Nephron progenitor cell (in vitro differentiated cells): ENCODE results near the gene CD99L2.
"Not testable (repeated sequence)": the region's sequence is repeated elsewhere in the genome, so short reads cannot be mapped to it uniquely, and the experiment has no call there.

ENCODE experiments used
- DNase-seq: peaks from one replicate; pipeline ENCODE4 v3.0.0; 2021
- H3K27ac Mint-ChIP-seq: 2 replicates; pipeline ENCODE4 v1.8.0; 2021; ENCODE audit warnings: mild to moderate bottlenecking, moderate library complexity, mixed read lengths
- H3K27me3 Mint-ChIP-seq: 2 replicates; pipeline ENCODE4 v1.8.0; 2021; ENCODE audit warnings: mild to moderate bottlenecking, low read depth, mixed read lengths; ENCODE audit not compliant: poor library complexity
- H3K36me3 Mint-ChIP-seq: 2 replicates; pipeline ENCODE4 v1.8.0; 2021; ENCODE audit warnings: low read depth, mixed read lengths
- H3K4me1 Mint-ChIP-seq: 2 replicates; pipeline ENCODE4 v1.8.0; 2021; ENCODE audit warnings: mixed read lengths
- H3K4me3 Mint-ChIP-seq: 2 replicates; pipeline ENCODE4 v1.8.0; 2021; ENCODE audit warnings: mild to moderate bottlenecking, moderate library complexity, mixed read lengths
- H3K9me3 Mint-ChIP-seq: 2 replicates; pipeline ENCODE4 v1.8.0; 2021; ENCODE audit warnings: mild to moderate bottlenecking, moderate library complexity, mixed read lengths
- TF ChIP-seq, protein P1 (sequence below): fragments of 200-600 bp; sonication (generic); IDR thresholded peaks from 2 replicates; pipeline ENCODE4 v1.5.0; 2021; ENCODE audit warnings: antibody characterized with exemption

Gene CD99L2

GRCh38 chrX:150841456-150842197, 56.8 kb downstream of the CD99L2 start:
- H3K27ac Mint-ChIP-seq: no peak overlapping the region
- no peak for DNase-seq
- TF ChIP-seq, protein P1, sequence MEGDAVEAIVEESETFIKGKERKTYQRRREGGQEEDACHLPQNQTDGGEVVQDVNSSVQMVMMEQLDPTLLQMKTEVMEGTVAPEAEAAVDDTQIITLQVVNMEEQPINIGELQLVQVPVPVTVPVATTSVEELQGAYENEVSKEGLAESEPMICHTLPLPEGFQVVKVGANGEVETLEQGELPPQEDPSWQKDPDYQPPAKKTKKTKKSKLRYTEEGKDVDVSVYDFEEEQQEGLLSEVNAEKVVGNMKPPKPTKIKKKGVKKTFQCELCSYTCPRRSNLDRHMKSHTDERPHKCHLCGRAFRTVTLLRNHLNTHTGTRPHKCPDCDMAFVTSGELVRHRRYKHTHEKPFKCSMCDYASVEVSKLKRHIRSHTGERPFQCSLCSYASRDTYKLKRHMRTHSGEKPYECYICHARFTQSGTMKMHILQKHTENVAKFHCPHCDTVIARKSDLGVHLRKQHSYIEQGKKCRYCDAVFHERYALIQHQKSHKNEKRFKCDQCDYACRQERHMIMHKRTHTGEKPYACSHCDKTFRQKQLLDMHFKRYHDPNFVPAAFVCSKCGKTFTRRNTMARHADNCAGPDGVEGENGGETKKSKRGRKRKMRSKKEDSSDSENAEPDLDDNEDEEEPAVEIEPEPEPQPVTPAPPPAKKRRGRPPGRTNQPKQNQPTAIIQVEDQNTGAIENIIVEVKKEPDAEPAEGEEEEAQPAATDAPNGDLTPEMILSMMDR: no peak
- H3K4me3 Mint-ChIP-seq: no peak overlapping the region
- H3K27me3 Mint-ChIP-seq: no peaks in the 10 kb centered on the region
- H3K36me3 Mint-ChIP-seq: no peaks in the 10 kb centered on the region
- H3K9me3 Mint-ChIP-seq: peaks cover 6% of the 10 kb centered on the region
- H3K4me1 Mint-ChIP-seq: peaks cover 35% of the 10 kb centered on the region

GRCh38 chrX:150837845-150838244, 60.6 kb downstream of the CD99L2 start:
- H3K27me3 Mint-ChIP-seq: no peaks in the 10 kb centered on the region
- no peak overlapping the region for H3K4me3 Mint-ChIP-seq
- DNase-seq: no peak
- TF ChIP-seq, protein P1: no peak
- H3K36me3 Mint-ChIP-seq: peaks cover 28% of the 10 kb centered on the region
- H3K4me1 Mint-ChIP-seq: peaks cover 13% of the 10 kb centered on the region
- H3K27ac Mint-ChIP-seq: no peak overlapping the region
- H3K9me3 Mint-ChIP-seq: peaks cover 41% of the 10 kb centered on the region

DNA sequence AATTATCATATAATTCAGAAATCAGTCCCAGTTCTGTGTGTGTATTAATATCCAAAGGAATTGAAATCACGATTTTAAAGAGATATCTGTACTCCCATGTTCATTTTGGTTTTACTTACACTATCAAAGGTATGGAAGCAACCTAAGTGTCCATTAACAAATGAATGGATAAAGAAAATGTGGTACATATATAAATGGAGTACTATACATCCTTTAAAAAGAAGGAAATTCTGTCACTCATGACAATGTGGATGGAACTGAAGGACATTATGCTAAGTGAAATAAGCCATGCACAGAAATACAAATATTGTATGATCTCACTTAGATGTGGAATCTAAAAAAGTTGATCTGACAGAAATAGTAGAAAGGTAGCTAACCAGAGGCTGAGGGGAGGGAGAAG, 63.8 kb downstream of the CD99L2 start:
- DNase-seq: no peak
- Mint-ChIP-seq H3K4me3 (no peak overlapping the region), H3K4me1 (no peaks in the 10 kb centered on the region), H3K27me3 (no peaks in the 10 kb centered on the region), H3K27ac (no peak overlapping the region), H3K36me3 (peaks cover 36% of the 10 kb centered on the region), H3K9me3 (peaks cover 60% of the 10 kb centered on the region)
- TF ChIP-seq, protein P1: no peak

DNA sequence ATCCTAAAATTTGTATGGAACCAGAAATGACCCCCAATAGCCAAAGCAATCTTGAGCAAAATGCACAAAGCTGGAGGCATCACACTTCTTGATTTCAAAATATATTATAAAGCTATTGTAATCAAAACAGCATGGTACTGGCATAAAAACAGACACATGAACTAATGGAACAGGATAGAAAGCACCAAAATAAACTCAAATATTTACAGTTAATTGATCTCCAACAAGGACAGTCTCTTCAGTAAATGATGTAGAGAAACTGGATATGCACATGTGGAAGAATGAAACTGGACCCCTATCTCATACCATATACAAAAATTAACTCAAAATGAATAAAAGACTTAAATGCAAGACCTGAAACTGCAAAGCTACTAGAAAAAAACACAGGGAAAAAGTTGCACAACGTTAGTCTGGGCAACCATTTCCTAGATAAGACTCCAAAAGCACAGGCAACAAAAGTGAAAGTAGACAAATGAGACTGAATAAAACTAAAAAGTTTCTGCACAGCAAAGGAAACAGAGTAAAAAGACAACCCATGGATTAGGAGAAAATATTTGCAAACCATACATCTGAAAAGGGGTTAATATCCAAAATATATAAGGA, 64.9 kb downstream of the CD99L2 start:
- peaks cover 43% of the 10 kb centered on the region for H3K36me3 Mint-ChIP-seq
- no peak for DNase-seq
- no peaks in the 10 kb centered on the region for H3K27me3 Mint-ChIP-seq
- H3K4me1 Mint-ChIP-seq: no peaks in the 10 kb centered on the region
- no peak overlapping the region for H3K4me3 Mint-ChIP-seq
- TF ChIP-seq, protein P1: no peak
- no peak overlapping the region for H3K27ac Mint-ChIP-seq
- H3K9me3 Mint-ChIP-seq: peaks cover 61% of the 10 kb centered on the region

DNA sequence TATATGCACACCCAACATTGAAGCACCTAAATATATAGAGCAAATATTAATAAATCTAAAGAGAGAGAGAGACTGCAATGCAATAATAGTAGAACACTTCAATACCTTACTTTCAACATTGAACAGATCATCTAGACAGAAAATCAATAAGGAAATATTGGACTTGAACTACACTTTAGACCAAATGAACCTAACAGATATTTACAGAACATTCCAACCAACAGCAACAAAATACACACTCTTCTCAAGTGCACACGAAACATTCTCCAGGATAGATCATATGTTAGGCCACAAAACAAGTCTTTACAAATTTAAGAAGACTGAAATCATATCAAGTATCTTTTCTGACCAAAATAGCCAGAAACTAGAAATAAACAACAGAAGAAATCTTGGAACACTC, 66.6 kb downstream of the CD99L2 start:
- no peak for DNase-seq
- H3K27ac Mint-ChIP-seq: peak overlapping the region; percentile 2
- H3K27me3 Mint-ChIP-seq: no peaks in the 10 kb centered on the region
- H3K9me3 Mint-ChIP-seq: peaks cover 67% of the 10 kb centered on the region
- H3K36me3 Mint-ChIP-seq: peaks cover 60% of the 10 kb centered on the region
- H3K4me1 Mint-ChIP-seq: no peaks in the 10 kb centered on the region
- H3K4me3 Mint-ChIP-seq: no peak overlapping the region
- TF ChIP-seq, protein P1: no peak

DNA sequence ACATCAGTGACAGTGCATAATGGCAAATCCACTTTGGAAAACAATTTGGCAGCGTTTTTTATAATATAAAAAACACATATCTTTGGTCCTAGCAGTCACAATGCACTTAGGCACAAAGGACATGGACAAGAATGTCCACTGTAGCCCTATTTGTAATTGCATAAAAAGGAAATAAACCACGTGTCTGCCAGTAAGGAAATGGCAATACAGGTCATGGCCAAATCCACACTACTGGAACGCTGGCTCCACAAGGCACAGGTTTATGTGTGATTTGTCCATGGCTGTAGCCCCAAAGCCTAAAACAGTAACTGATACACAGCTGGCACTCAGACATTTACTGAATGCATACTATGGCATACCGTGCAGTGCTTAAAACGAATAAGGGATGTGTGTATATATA, 69.7 kb downstream of the CD99L2 start:
- peaks cover 58% of the 10 kb centered on the region for H3K36me3 Mint-ChIP-seq
- no peaks in the 10 kb centered on the region for H3K4me1 Mint-ChIP-seq
- H3K27me3 Mint-ChIP-seq: no peaks in the 10 kb centered on the region
- no peak overlapping the region for H3K4me3 Mint-ChIP-seq
- TF ChIP-seq, protein P1: no peak
- H3K9me3 Mint-ChIP-seq: peaks cover 61% of the 10 kb centered on the region
- DNase-seq: no peak
- no peak overlapping the region for H3K27ac Mint-ChIP-seq

- not testable (repeated sequence) for H3K27me3 Mint-ChIP-seq, DNase-seq, H3K4me1 Mint-ChIP-seq, H3K4me3 Mint-ChIP-seq, H3K27ac Mint-ChIP-seq
- Mint-ChIP-seq H3K9me3 (peaks cover 72% of the 10 kb centered on the region), H3K36me3 (peaks cover 77% of the 10 kb centered on the region)
These were observed 74.1 kb downstream of the CD99L2 start for GRCh38 chrX:150824352-150824751.

DNA sequence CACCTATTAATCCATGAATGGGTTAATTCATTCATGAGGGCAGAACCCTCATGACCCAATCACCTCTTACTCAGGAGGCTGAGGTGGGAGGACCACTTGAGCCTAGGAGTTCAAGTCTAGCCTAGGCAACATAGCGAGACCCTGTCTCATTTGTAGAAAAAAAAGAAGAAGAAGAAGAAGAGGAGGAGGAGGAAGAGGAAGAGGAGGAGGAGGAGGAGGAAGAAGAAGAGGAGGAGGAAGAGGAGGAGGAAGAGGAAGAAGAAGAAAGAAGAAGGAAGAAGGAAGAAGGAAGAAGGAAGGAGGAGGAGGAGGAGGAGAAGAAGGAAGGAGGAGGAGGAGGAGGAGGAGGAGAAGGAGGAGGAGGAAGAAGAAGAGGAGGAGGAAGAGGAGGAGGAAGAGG, 74.6 kb downstream of the CD99L2 start:
- H3K4me3 Mint-ChIP-seq, H3K4me1 Mint-ChIP-seq, H3K27me3 Mint-ChIP-seq, H3K27ac Mint-ChIP-seq, DNase-seq: not testable (repeated sequence)
- Mint-ChIP-seq H3K9me3 (peaks cover 74% of the 10 kb centered on the region), H3K36me3 (peaks cover 77% of the 10 kb centered on the region)
